Lower leg skin (tissue), 3 donors: Measurements from ENCODE around the gene PCCB.

Experiments
- POLR2A ChIP-seq, 2 donors: fragments of 450-650 bp; IDR thresholded peaks; one replicate each; pipeline ENCODE4 v1.6.1; 2016 to 2017; ENCODE audit warnings: antibody characterized with exemption in 2 of 2, mild to moderate bottlenecking in 1 of 2, moderate library complexity in 1 of 2
- TF ChIP-seq, protein P1 (sequence below), 3 donors: fragments of 450-650 bp; IDR thresholded peaks; one replicate each; pipeline ENCODE4 v1.5.1; 2016; ENCODE audit warnings: antibody characterized with exemption in 3 of 3, mild to moderate bottlenecking in 3 of 3, moderate library complexity in 2 of 3

DNA sequence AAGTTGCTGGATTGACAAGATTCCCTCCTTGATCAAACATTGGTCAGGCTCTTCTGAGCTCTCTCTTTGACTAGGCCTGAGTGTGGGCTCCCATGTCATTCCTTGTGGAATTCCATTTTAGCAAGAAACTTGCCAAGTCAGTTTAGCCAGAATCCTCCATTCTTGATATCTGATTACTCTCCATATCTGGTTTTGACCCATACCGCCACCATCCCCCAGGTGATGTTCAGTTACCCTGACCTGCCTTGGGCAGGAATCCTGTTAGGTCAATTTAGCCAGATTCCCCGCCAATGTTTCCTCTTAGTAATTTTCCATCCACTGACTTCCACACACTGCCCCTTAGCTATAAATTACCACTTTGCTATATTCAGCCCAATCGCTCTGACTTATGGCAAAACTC, 1.0 kb upstream of the PCCB start:
- TF ChIP-seq, protein P1, sequence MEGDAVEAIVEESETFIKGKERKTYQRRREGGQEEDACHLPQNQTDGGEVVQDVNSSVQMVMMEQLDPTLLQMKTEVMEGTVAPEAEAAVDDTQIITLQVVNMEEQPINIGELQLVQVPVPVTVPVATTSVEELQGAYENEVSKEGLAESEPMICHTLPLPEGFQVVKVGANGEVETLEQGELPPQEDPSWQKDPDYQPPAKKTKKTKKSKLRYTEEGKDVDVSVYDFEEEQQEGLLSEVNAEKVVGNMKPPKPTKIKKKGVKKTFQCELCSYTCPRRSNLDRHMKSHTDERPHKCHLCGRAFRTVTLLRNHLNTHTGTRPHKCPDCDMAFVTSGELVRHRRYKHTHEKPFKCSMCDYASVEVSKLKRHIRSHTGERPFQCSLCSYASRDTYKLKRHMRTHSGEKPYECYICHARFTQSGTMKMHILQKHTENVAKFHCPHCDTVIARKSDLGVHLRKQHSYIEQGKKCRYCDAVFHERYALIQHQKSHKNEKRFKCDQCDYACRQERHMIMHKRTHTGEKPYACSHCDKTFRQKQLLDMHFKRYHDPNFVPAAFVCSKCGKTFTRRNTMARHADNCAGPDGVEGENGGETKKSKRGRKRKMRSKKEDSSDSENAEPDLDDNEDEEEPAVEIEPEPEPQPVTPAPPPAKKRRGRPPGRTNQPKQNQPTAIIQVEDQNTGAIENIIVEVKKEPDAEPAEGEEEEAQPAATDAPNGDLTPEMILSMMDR (IDR thresholded peaks at IDR 0.05), result no peak
- TF ChIP-seq POLR2A (IDR thresholded peaks at IDR 0.05), result no peak
